ENCODE measurements around the gene SRGAP3.

SRGAP3 gene

DNA sequence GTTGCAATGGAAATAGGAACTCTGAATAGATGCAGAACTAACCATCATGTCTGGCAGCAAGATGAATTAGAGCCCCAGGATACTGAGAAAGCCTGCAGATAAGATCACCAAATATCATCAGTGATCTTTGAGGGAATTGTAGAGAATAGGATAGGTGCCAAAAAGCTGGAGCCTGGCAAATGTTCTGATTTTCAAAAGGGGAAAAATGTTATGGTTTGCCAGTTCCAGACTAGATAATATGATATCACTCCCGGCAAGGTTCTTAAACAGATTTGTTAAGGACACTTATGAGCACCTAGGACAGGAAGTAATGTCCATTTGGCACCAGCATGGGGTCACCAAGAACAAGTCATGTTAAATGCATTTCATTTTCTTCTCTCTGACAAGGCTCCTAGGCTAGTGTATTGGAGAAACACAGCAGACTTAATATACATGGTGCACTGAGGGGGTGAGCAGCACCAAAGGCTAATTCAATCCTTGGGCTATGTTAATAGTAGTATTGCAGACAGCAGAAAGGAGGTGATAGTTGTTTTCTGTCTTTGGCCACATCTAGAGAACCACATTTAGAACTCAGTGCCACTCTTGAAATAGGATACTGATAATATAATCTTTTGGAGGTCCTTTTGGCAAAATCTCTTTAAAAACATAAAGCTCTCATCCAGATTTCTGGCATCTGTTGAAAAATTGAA lies 4.8 kb downstream of the SRGAP3 start:
- H3K4me1 ChIP-seq (ENCODE audit: control insufficient read depth in 2 of 2, insufficient read depth in 2 of 2, low read length in 2 of 2) = peaks cover 3 to 5% of the 10 kb centered on the region in 2 donors
- no peaks in the 10 kb centered on the region for H3K36me3 ChIP-seq (ENCODE audit: control insufficient read depth in 2 of 2, insufficient read depth in 2 of 2, low read length in 2 of 2)
- no peak overlapping the region for H3K9ac ChIP-seq (ENCODE audit: low read depth in 1 of 2, low read length in 2 of 2)
- H3K4me3 ChIP-seq (ENCODE audit: low read length in 2 of 2) = no peak overlapping the region
- H3K27ac ChIP-seq (ENCODE audit: low read depth in 2 of 2, low read length in 2 of 2) = no peak overlapping the region
- H3K27me3 ChIP-seq (ENCODE audit: control insufficient read depth in 2 of 2, insufficient read depth in 2 of 2, low read length in 2 of 2) = no peaks in the 10 kb centered on the region
- H3K9me3 ChIP-seq (ENCODE audit: control insufficient read depth in 2 of 2, low read length in 2 of 2) = no peaks in the 10 kb centered on the region

DNA sequence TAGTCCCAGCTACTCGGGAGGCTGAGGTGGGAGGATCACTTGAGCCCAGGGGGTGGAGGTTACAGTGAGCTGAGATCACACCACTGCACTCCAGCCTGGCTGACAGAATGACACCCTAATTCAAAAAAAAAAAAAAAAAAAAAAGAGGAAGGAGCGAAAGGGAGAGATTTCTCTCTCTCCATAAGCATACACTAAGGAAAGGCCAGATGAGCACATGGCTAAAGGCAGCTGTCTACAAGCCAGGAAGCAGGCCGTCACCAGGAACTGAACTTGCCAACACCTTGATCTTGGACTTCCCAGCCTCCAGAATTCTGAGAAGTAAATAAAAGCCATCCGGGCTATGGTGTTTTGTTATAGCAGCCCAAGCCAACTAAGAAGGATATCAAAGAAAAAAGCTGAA lies 7.5 kb downstream of the SRGAP3 start:
- no peak overlapping the region for H3K9ac ChIP-seq (ENCODE audit: low read depth in 1 of 2, low read length in 2 of 2)
- H3K4me3 ChIP-seq (ENCODE audit: low read length in 2 of 2) = no peak overlapping the region
- no peaks in the 10 kb centered on the region for H3K4me1 ChIP-seq (ENCODE audit: control insufficient read depth in 2 of 2, insufficient read depth in 2 of 2, low read length in 2 of 2)
- no peak overlapping the region for H3K27ac ChIP-seq (ENCODE audit: low read depth in 2 of 2, low read length in 2 of 2)
- no peaks in the 10 kb centered on the region for H3K27me3 ChIP-seq (ENCODE audit: control insufficient read depth in 2 of 2, insufficient read depth in 2 of 2, low read length in 2 of 2)
- no peaks in the 10 kb centered on the region for H3K36me3 ChIP-seq (ENCODE audit: control insufficient read depth in 2 of 2, insufficient read depth in 2 of 2, low read length in 2 of 2)
- H3K9me3 ChIP-seq (ENCODE audit: control insufficient read depth in 2 of 2, low read length in 2 of 2) = no peaks in the 10 kb centered on the region

DNA sequence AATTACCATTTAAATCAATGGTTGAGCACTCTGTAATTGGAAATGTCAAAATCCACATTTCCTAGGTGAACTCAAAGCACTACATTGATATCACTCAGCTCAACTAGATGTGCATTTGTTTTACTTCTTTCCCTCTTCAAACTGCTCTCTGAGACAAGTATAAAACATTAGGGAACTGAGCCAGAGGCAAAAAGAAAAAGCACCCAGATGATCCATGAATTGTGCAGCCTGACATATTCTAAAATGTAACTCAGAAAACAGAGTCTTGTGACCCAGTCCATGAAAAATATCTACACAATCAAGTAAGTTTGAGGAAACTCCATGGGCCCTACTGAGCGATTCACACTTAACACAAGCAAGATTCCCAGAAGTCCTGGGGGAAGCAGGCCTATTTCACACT lies 9.8 kb downstream of the SRGAP3 start:
- no peak overlapping the region for H3K4me3 ChIP-seq (ENCODE audit: low read length in 2 of 2)
- H3K4me1 ChIP-seq (ENCODE audit: control insufficient read depth in 2 of 2, insufficient read depth in 2 of 2, low read length in 2 of 2) = no peaks in the 10 kb centered on the region
- H3K9me3 ChIP-seq (ENCODE audit: control insufficient read depth in 2 of 2, low read length in 2 of 2) = no peaks in the 10 kb centered on the region
- H3K36me3 ChIP-seq (ENCODE audit: control insufficient read depth in 2 of 2, insufficient read depth in 2 of 2, low read length in 2 of 2) = no peaks in the 10 kb centered on the region
- H3K27ac ChIP-seq (ENCODE audit: low read depth in 2 of 2, low read length in 2 of 2) = no peak overlapping the region
- H3K9ac ChIP-seq (ENCODE audit: low read depth in 1 of 2, low read length in 2 of 2) = no peak overlapping the region
- H3K27me3 ChIP-seq (ENCODE audit: control insufficient read depth in 2 of 2, insufficient read depth in 2 of 2, low read length in 2 of 2) = no peaks in the 10 kb centered on the region

DNA sequence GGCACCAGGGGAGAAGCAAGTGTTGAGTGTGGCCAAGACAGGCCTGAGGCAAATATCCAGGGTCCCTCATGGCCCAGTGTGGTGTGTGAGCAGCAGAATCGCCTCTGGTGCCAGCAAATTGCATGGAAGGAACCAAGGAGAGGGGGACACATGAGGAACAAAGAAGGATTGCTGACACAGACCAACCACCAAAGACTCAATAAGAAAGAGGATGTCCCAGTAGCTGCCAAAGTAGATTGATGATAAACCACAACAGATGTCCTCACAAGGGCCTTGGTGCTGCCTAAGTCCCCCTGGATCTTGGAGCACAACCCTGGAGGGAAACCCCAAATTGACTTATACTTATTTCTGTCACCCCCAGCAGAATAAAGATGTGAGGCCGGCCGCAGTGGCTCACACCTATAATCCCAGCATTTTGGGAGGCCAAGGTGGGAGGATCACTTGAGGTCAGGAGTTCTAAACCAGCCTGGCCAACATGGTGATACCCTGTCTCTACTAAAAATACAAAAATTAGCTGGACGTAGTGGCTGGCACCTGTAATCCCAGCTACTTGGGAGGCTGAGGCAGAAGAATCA lies 10.6 kb downstream of the SRGAP3 start:
- no peaks in the 10 kb centered on the region for H3K27me3 ChIP-seq (ENCODE audit: control insufficient read depth in 2 of 2, insufficient read depth in 2 of 2, low read length in 2 of 2)
- H3K9me3 ChIP-seq (ENCODE audit: control insufficient read depth in 2 of 2, low read length in 2 of 2) = no peaks in the 10 kb centered on the region
- H3K27ac ChIP-seq (ENCODE audit: low read depth in 2 of 2, low read length in 2 of 2) = no peak overlapping the region
- no peaks in the 10 kb centered on the region for H3K36me3 ChIP-seq (ENCODE audit: control insufficient read depth in 2 of 2, insufficient read depth in 2 of 2, low read length in 2 of 2)
- no peaks in the 10 kb centered on the region for H3K4me1 ChIP-seq (ENCODE audit: control insufficient read depth in 2 of 2, insufficient read depth in 2 of 2, low read length in 2 of 2)
- no peak overlapping the region for H3K4me3 ChIP-seq (ENCODE audit: low read length in 2 of 2)
- no peak overlapping the region for H3K9ac ChIP-seq (ENCODE audit: low read depth in 1 of 2, low read length in 2 of 2)

DNA sequence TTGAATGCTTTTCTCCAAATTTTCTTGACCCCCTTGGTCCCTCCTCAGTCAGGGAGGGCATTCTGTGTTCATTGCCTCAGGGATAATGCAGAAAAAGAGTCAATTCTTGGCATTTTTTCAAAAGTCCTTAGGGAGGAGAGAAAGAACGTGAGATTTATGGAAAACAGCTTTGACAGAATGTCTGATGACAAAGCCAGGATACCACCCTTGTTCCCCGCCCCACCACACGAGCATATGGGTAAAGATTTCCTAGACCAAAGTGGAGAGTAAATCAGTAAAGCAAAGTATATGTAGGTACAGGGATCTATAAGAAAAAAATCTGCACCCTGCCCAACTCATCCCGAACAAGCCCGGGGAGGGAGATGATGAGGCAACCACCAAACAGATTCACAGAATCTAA lies 11.2 kb downstream of the SRGAP3 start:
- no peaks in the 10 kb centered on the region for H3K4me1 ChIP-seq (ENCODE audit: control insufficient read depth in 2 of 2, insufficient read depth in 2 of 2, low read length in 2 of 2)
- H3K4me3 ChIP-seq (ENCODE audit: low read length in 2 of 2) = no peak overlapping the region
- H3K36me3 ChIP-seq (ENCODE audit: control insufficient read depth in 2 of 2, insufficient read depth in 2 of 2, low read length in 2 of 2) = no peaks in the 10 kb centered on the region
- no peak overlapping the region for H3K27ac ChIP-seq (ENCODE audit: low read depth in 2 of 2, low read length in 2 of 2)
- no peak overlapping the region for H3K9ac ChIP-seq (ENCODE audit: low read depth in 1 of 2, low read length in 2 of 2)
- H3K27me3 ChIP-seq (ENCODE audit: control insufficient read depth in 2 of 2, insufficient read depth in 2 of 2, low read length in 2 of 2) = no peaks in the 10 kb centered on the region
- no peaks in the 10 kb centered on the region for H3K9me3 ChIP-seq (ENCODE audit: control insufficient read depth in 2 of 2, low read length in 2 of 2)

DNA sequence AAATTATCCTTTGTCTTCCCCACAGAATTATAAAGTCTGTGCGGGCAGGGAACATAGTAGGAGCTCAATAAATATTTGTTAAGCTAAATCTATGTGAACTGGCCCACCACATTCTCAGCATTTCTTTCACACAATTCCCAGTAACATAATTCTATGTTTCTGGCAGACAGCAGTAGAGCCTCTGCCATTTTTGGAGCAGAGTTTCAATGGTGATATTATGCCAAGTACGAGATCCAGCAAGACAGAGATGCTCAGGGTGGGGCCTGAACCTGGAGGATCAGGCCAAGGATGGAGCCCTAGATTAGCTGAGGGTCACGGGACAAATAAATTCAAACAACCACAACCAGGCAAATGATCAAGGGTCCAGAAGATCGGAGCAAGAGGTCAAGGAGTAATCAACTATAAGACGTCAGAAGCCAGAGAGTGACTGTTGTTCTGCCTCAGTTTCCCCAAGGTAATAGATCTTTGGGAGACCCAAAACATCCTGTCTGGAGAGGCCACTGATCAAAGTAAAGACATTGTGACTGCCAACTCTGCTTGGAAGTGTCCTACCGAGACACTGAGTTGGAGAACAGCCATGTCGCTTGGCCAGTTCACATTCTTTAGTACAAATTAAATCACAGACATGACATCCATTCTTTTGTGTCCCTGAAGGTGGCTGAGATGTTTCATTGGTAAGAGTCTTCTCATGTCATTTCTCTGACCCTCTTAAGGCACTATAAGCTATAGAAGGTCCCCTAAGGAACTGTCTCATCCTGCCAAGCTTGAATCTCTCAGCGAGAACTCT lies 15.4 kb downstream of the SRGAP3 start:
- Histone ChIP-seq H3K27me3 (ENCODE audit: control insufficient read depth in 2 of 2, insufficient read depth in 2 of 2, low read length in 2 of 2) (no peaks in the 10 kb centered on the region), H3K9me3 (ENCODE audit: control insufficient read depth in 2 of 2, low read length in 2 of 2) (no peaks in the 10 kb centered on the region), H3K4me1 (ENCODE audit: control insufficient read depth in 2 of 2, insufficient read depth in 2 of 2, low read length in 2 of 2) (no peaks in the 10 kb centered on the region), H3K4me3 (ENCODE audit: low read length in 2 of 2) (no peak overlapping the region), H3K27ac (ENCODE audit: low read depth in 2 of 2, low read length in 2 of 2) (no peak overlapping the region), H3K36me3 (ENCODE audit: control insufficient read depth in 2 of 2, insufficient read depth in 2 of 2, low read length in 2 of 2) (no peaks in the 10 kb centered on the region), H3K9ac (ENCODE audit: low read depth in 1 of 2, low read length in 2 of 2) (no peak overlapping the region)

DNA sequence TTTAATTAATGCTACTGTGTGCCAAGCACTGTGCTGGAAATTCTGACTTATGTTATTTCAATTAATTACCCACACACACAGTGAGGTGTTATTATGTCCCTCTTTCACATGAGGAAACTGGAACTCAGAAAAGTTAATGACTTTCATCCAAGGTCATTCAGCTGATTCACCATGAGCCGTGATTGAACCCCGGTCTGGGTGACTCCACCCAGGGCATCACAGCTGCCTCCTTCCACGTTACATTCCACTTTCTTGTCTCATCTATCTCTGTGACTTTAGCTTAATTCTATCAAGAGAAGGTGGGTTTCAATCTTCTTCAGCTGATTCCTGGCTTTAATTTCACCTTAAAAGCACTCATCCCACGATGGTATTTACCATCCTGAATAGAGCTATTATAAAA lies 16.3 kb downstream of the SRGAP3 start:
- Histone ChIP-seq H3K27ac (ENCODE audit: low read depth in 2 of 2, low read length in 2 of 2) (no peak overlapping the region), H3K36me3 (ENCODE audit: control insufficient read depth in 2 of 2, insufficient read depth in 2 of 2, low read length in 2 of 2) (no peaks in the 10 kb centered on the region), H3K27me3 (ENCODE audit: control insufficient read depth in 2 of 2, insufficient read depth in 2 of 2, low read length in 2 of 2) (no peaks in the 10 kb centered on the region), H3K9me3 (ENCODE audit: control insufficient read depth in 2 of 2, low read length in 2 of 2) (no peaks in the 10 kb centered on the region), H3K9ac (ENCODE audit: low read depth in 1 of 2, low read length in 2 of 2) (no peak overlapping the region), H3K4me3 (ENCODE audit: low read length in 2 of 2) (no peak overlapping the region), H3K4me1 (ENCODE audit: control insufficient read depth in 2 of 2, insufficient read depth in 2 of 2, low read length in 2 of 2) (no peaks in the 10 kb centered on the region)

DNA sequence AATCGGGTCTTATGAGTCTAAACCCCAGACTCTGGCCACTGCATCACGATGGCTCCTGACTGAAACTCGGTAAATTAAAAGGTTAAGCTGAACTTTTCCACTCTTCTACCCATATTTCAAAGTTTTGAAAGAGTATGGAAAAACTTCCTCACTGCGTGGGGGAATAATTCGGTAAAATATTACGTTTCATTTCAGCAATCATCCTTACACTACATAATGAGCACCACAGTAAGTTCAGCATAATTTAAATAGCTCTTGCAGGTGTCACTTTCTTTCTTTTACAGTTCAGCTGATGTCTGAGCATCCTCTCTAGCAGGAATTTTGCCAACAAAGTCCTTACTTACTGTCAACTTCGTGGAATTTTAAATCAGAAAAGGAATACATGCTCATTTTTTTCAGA lies 17.5 kb downstream of the SRGAP3 start:
- H3K27me3 ChIP-seq (ENCODE audit: control insufficient read depth in 2 of 2, insufficient read depth in 2 of 2, low read length in 2 of 2) = no peaks in the 10 kb centered on the region
- H3K9me3 ChIP-seq (ENCODE audit: control insufficient read depth in 2 of 2, low read length in 2 of 2) = no peaks in the 10 kb centered on the region
- H3K4me1 ChIP-seq (ENCODE audit: control insufficient read depth in 2 of 2, insufficient read depth in 2 of 2, low read length in 2 of 2) = no peaks in the 10 kb centered on the region
- H3K9ac ChIP-seq (ENCODE audit: low read depth in 1 of 2, low read length in 2 of 2) = no peak overlapping the region
- H3K36me3 ChIP-seq (ENCODE audit: control insufficient read depth in 2 of 2, insufficient read depth in 2 of 2, low read length in 2 of 2) = no peaks in the 10 kb centered on the region
- H3K4me3 ChIP-seq (ENCODE audit: low read length in 2 of 2) = no peak overlapping the region
- no peak overlapping the region for H3K27ac ChIP-seq (ENCODE audit: low read depth in 2 of 2, low read length in 2 of 2)

DNA sequence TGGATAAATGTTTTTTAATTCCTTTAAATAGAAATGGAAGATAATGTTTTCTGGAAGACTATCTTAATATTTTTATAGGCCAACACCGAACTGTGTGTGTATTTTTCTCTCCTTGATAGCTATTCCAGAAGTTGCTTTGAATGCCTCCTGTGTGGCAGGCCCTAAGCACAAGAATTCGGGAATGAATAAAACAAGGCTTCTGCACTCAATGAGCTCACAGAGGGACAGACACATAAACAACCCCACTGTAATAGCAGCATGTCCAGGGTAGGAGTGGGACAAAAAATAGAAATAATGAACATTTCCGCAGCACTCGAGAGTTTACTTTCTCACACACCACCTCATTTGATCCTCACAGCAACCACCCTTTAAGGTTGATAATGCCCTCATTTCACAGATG lies 18.0 kb downstream of the SRGAP3 start:
- no peaks in the 10 kb centered on the region for H3K9me3 ChIP-seq (ENCODE audit: control insufficient read depth in 2 of 2, low read length in 2 of 2)
- H3K27ac ChIP-seq (ENCODE audit: low read depth in 2 of 2, low read length in 2 of 2) = no peak overlapping the region
- H3K4me1 ChIP-seq (ENCODE audit: control insufficient read depth in 2 of 2, insufficient read depth in 2 of 2, low read length in 2 of 2) = no peaks in the 10 kb centered on the region
- H3K9ac ChIP-seq (ENCODE audit: low read depth in 1 of 2, low read length in 2 of 2) = no peak overlapping the region
- H3K4me3 ChIP-seq (ENCODE audit: low read length in 2 of 2) = no peak overlapping the region
- no peaks in the 10 kb centered on the region for H3K36me3 ChIP-seq (ENCODE audit: control insufficient read depth in 2 of 2, insufficient read depth in 2 of 2, low read length in 2 of 2)
- H3K27me3 ChIP-seq (ENCODE audit: control insufficient read depth in 2 of 2, insufficient read depth in 2 of 2, low read length in 2 of 2) = no peaks in the 10 kb centered on the region

DNA sequence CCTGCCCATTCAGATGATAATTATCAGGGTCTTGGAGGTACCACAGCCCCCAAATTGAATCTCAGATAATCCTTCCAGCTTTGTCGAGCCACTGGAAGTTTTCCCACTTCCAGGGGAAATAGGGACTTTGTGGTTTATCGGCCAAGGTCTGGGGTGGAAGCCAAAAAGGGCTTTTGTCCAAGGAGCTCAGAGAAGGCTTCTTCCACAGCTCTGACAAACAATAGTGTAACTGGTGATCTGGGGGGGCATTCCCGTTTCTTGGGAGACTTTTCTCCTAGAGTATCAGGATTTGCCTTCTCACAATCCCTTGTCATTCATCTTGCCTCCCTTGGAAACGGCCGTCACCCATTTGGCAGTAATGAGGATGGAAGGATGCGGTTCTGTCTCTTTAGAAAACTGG lies 18.4 kb downstream of the SRGAP3 start:
- Histone ChIP-seq H3K4me3 (ENCODE audit: low read length in 2 of 2) (no peak overlapping the region), H3K9ac (ENCODE audit: low read depth in 1 of 2, low read length in 2 of 2) (no peak overlapping the region), H3K4me1 (ENCODE audit: control insufficient read depth in 2 of 2, insufficient read depth in 2 of 2, low read length in 2 of 2) (no peaks in the 10 kb centered on the region), H3K27me3 (ENCODE audit: control insufficient read depth in 2 of 2, insufficient read depth in 2 of 2, low read length in 2 of 2) (no peaks in the 10 kb centered on the region), H3K36me3 (ENCODE audit: control insufficient read depth in 2 of 2, insufficient read depth in 2 of 2, low read length in 2 of 2) (no peaks in the 10 kb centered on the region), H3K9me3 (ENCODE audit: control insufficient read depth in 2 of 2, low read length in 2 of 2) (no peaks in the 10 kb centered on the region), H3K27ac (ENCODE audit: low read depth in 2 of 2, low read length in 2 of 2) (no peak overlapping the region)

Data from mucosa of rectum (tissue), 2 donors.